GM19351 (cell line): ENCODE data around the gene C19orf25.
"Not testable (repeated sequence)": the region's sequence is repeated elsewhere in the genome, so short reads cannot be mapped to it uniquely, and the experiment has no call there.

ENCODE experiments used
- ATAC-seq: cut with Tn5 transposase; IDR thresholded peaks from one replicate; pipeline ENCODE4 v1.9.1; 2021; ENCODE audit warnings: mild to moderate bottlenecking, moderate library complexity; ENCODE audit not compliant: unreplicated experiment

Gene C19orf25

GRCh38 chr19:1481893-1482360 lies 2.9 kb upstream of the C19orf25 start:
- ATAC-seq: no peak

- no peak for ATAC-seq
Observed at GRCh38 chr19:1481224-1481892, 2.3 kb upstream of the C19orf25 start.

GRCh38 chr19:1477056-1477455 lies 2.0 kb downstream of the C19orf25 start:
- ATAC-seq: not testable (repeated sequence)

GRCh38 chr19:1475751-1476437 lies 3.1 kb downstream of the C19orf25 start:
- no peak for ATAC-seq

- ATAC-seq: no peak
Observed at GRCh38 chr19:1474765-1475351, 4.2 kb downstream of the C19orf25 start.

- no peak for ATAC-seq
Observed at GRCh38 chr19:1474011-1474764, 4.8 kb downstream of the C19orf25 start.

GRCh38 chr19:1473085-1473851 lies 5.7 kb downstream of the C19orf25 start:
- no peak for ATAC-seq

GRCh38 chr19:1472231-1473084 lies 6.6 kb downstream of the C19orf25 start:
- ATAC-seq: no peak

- no peak for ATAC-seq
Observed at GRCh38 chr19:1471515-1472160, 7.4 kb downstream of the C19orf25 start.

GRCh38 chr19:1471010-1471514 lies 8.0 kb downstream of the C19orf25 start:
- no peak for ATAC-seq

GRCh38 chr19:1470305-1471009 lies 8.6 kb downstream of the C19orf25 start:
- no peak for ATAC-seq

- ATAC-seq: no peak
Observed at GRCh38 chr19:1470055-1470304, 9.0 kb downstream of the C19orf25 start.

GRCh38 chr19:1469255-1470054 lies 9.6 kb downstream of the C19orf25 start:
- no peak for ATAC-seq

GRCh38 chr19:1468821-1469254 lies 10.2 kb downstream of the C19orf25 start:
- ATAC-seq: no peak

- ATAC-seq: no peak
Observed at GRCh38 chr19:1468274-1468820, 10.7 kb downstream of the C19orf25 start.

- no peak for ATAC-seq
Observed at GRCh38 chr19:1467490-1468273, 11.3 kb downstream of the C19orf25 start.

GRCh38 chr19:1467215-1467489 lies 11.9 kb downstream of the C19orf25 start:
- ATAC-seq: no peak
